Measurements from ENCODE around the gene NOC2L.

The NOC2L gene

DNA sequence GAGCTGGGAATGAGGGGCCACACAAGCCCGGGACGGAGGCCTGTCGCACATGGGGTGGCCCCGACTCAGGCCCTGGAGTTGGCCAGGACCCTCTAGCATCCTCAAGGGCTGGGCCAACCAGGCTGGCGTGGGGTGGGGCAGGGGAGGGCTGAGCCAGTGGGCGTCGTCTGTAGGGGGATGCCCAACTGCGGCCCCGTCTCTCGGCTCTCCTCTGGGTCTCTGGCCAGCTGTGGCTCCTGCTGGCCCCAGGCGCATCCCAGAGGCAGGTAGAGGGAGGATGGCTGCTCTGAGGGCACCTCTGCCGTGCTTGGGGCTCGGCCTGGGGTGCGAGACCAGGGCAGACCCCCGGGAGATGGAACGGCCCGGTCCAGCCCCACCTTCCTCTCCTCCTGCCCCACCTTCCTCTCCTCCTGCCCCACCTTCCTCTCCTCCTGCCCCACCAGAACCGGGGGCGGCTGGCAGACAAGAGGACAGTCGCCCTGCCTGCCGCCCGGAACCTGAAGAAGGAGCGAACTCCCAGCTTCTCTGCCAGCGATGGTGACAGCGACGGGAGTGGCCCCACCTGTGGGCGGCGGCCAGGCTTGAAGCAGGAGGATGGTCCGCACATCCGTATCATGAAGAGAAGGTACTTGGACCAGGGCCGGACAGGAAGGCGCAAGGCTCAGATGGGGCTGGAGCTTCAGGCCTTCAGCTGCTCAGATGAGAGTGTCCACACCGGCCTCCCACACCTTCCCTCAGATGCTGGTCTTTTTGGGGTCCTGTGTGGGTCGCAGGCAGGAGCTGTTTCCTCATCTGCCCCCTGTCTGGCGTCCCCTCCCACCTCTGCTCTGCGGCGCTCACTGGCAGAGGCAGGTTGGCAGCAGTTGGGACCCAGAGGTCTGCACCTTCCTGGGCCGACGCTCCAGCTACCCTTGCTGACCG is 29.1 kb downstream of the NOC2L start:
- no peak for DNase-seq (ENCODE audit: low read depth in 2 of 2)

DNA sequence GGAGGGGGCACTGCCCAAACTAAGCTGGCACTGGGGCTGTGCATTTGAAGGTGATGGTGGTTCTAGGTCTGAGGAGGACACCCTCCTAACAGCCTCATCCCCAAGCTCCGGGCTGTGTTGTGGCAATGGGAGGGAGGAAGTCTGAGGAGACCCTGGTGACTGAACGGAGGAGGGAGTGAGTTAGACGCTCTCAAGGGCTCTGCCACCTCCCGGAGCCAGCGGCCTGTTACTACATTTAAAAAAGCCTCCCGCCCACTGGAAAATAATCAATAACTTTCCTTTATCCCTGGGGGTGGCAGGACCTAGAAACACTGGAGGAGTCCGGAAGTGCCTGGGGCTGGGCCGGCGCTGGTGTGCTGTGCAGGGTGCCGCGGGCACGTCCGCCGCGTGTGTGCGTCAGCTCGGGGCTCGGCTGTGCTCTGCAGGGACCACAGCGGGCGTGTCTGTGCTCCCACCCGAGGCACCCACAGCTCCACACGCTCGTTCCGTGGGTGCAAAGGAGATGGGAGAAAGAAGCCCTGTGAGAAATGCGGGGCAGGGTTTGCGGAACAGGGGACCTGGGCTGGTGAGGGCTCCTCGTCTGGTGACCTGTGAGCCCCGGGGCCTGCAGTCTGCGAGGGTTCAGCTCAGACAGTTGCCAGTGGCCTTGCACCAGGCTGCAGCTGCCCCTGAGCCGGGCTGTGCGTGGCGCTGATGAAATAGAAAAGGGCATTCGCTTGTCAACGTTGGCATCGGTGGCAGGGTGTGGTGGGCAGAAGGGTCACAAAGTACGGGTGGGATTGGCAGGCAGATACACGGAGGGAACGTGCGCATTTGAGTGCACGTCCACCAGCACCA is 30.0 kb downstream of the NOC2L start:
- DNase-seq (ENCODE audit: low read depth in 2 of 2): no peak

DNA sequence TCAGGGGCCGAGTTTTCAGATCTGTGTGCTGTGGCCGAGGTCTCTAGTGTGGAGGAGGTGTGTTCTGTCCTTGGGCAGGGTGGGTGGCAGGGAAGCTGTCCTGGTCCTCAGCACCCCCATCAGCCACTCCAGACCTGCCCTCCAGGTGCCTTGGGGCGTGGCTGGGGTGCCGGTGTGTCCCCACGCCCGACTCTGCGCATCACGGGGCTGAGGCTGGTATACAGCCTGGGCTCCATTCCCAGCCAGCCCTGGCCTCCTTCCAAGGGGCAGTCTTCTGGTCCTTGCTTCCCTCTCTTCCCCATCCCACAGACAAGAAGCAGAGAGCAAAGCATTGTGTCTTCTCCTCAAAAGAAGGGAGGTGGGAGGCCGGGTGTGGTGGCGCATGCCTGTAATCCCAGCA is 31.3 kb downstream of the NOC2L start:
- DNase-seq (ENCODE audit: low read depth in 2 of 2): no peak

DNA sequence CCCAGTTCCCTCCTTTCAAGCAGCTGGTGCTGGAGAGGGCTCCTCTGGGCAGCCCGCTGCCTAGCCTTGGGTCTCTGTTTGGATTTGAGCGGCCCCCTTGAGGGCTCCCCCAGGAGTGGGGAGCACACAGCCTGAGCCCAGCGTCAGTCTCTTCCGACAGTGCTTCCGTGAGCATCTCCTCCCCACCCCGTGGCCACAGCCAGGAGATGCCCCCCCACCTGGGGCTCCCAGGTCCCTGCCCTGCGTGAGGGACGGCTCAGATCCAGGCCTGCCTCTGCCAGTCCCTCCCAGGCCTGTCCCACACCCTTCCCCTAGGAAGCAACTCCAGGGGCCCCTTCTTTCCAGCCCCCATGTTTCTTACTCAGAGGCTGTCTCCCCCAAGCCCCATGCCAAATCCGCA is 31.8 kb downstream of the NOC2L start:
- no peak for DNase-seq (ENCODE audit: low read depth in 2 of 2)

DNA sequence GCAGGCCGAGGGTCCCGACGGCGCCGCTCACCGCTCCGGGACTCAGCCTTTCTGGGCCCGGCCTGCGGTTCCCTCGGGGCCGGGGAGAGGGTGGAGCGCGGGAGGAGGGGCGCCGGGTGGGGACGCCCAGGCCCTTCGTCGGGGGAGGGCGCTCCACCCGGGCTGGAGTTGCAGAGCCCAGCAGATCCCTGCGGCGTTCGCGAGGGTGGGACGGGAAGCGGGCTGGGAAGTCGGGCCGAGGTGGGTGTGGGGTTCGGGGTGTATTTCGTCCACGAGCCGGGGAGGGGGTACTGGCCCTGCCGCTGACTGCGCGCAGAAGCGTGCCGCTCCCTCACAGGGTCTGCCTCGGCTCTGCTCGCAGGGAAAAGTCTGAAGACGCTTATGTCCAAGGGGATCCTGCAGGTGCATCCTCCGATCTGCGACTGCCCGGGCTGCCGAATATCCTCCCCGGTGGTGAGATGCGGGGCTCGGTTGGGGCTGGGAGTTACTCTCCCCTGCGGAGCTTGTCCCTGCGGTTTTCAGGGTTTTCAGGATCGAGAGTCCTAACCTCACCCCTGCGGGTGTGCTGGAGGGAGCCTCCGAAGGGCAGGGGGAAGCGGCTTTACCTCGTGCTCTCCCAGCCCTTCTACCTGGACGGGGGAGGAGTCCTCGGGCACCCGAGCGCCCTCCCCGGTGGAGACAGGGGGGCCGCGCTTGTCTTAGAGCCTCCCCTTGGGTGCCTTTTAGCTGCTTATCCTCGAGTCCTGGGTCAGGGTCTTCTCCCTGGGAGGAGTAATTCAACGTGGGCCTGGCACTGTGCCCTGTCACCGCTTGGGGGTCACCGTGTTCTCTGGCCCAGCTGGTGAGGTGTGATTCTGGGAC is 33.3 kb downstream of the NOC2L start:
- DNase-seq (ENCODE audit: low read depth in 2 of 2): no peak

DNA sequence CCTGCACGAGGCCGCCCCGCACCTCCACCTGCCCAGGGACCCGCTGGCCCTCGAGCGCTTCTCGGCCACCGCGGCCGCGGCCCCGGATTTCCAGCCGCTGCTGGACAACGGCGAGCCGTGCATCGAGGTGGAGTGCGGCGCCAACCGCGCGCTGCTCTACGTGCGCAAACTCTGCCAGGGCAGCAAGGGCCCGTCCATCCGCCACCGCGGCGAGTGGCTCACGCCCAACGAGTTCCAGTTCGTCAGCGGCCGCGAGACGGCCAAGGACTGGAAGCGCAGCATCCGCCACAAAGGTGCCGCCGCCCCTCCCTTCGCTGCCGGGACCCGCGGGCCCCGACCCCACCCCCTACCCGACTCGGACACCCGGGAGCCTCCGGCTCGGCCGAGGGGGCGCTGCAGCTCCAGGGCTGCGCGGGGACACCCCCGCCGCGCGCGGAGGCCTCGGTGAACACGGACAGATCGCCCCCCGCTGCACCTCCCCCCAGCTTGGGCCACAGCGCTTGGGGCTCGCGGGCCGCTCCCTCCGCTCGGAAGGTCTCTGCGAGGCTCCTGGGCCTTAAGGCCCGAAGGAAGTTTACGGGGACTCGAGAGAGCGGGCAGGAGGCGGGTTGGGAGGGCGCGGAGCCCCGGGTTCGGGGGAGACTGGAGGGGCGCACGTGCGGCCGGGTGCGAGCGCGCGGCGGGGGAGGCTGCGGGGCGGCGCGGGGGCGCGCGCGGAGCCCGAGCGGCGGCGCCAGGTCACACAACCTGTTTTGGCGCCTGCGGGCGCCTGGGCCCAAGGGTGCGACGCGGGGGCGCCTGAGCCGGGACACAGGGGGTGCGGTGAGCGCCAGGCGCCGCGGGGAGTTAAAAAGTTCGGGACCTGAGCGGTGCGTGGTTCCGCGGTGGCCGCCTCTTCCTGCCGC is 34.1 kb downstream of the NOC2L start:
- no peak for DNase-seq (ENCODE audit: low read depth in 2 of 2)

- no peak for DNase-seq (ENCODE audit: low read depth in 2 of 2)
Observed at GRCh38 chr1:923991-924655, 34.9 kb downstream of the NOC2L start.

DNA sequence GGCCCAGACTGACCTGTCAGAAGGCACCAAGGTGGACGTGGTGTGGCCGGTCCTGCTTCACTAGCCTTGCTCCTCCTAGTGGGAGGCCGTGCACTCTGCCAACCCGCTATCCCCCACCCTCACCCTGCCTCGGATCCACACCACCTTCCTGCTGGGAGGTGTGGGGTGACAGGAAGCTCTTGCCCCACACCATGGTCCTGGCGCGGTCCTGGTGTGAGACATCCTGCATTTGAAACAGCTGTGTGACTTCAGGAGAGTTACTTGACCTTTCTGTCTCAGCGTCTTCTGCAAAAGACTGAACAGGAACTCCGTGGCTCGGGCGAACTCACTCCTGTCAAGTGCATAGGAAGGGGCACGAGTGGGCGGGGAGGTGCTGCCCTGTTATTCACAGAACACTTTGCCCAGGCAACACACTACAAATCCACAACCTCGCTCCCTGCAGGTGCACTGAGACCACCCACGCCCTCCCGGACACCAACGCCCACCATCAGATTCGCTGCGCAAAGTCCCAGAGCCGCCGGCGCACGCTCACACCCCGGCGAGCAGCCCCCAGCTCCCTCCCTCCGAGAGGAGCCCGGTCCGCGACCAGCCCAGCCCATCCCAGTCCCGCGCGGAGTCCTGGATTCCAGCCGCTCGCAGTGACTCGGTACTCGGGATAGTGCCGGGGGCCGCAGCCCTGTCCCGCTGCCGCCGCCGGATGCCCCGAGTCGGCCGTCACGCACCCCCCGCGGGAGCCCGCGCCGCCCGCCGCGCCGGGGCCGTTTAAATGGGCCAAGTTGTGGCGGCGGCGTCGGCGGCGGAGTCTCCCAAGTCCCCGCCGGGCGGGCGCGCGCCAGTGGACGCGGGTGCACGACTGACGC is 35.7 kb downstream of the NOC2L start, which contains the start of gene SAMD11:
Gene SAMD11 (plus strand): TSS at position 793 of the 860 bp plus-strand sequence. CDS start 509 bp downstream, outside the sequence.
- DNase-seq (ENCODE audit: low read depth in 2 of 2): peak in 1 of 2 donors; percentile 46

DNA sequence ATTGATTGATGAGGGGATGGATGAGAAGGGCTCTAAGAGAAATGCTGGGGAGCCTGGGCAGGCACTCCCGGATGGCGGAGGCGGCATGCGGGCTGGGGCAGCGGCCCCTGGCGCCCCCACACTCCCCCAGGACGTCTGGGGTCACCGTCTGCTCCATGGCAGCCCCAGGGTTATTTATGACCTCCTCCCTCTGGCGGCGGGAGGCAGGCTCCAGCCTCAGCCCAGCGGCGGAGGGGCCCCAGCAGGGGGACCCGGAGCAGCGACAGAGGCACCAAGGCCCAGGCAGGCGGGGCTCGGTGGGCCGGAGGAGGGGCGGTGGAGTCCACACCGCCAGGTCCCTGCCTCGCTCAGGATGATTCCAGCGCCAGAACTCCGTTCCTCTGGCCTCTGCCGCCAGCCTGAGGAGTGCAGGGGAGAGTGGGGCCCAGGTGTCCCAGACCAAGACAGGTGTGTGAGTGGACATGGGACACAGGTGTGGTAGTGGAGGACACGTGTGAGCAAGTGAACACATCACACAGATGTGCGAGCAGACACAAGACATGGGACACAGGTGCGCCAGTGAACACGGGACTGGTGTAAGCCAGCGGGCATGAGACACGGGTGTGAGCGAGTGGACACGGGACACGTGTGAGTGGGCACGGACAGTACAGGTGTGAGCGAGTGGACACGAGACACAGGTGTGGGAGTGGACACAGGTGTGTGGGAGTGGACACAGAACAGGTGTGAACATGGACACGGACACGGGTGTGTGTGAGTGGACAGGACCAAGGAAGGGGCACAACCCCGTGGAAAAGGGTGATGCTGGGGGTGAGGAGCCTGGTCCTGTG is 37.8 kb downstream of the NOC2L start:
- DNase-seq (ENCODE audit: low read depth in 2 of 2): no peak

DNA sequence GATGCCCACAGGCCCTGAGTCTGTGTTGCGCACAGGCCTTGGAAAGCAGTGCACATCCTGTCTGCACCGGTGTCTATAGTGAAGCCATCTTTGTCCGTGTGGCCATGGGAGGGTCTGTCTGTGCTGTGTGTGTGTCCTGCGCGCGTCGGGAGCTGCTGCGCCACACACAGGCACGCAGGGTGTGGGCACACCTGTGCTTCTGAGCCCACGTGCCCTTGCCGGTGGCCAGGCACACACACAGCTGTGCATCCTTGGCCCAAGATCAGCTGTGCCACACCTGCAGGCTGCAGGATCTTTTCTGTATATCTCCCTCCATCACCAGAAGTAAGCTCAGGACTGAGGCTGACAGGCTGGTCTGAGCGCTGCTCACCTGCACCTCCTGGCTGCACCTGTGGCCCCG is 38.5 kb downstream of the NOC2L start:
- no peak for DNase-seq (ENCODE audit: low read depth in 2 of 2)

GRCh38 chr1:920010-920409 is 39.0 kb downstream of the NOC2L start:
- no peak for DNase-seq (ENCODE audit: low read depth in 2 of 2)

- DNase-seq (ENCODE audit: low read depth in 2 of 2): no peak
Observed at GRCh38 chr1:919271-919872, 39.7 kb downstream of the NOC2L start.

- no peak for DNase-seq (ENCODE audit: low read depth in 2 of 2)
Observed at GRCh38 chr1:918843-919242, 40.2 kb downstream of the NOC2L start.

DNA sequence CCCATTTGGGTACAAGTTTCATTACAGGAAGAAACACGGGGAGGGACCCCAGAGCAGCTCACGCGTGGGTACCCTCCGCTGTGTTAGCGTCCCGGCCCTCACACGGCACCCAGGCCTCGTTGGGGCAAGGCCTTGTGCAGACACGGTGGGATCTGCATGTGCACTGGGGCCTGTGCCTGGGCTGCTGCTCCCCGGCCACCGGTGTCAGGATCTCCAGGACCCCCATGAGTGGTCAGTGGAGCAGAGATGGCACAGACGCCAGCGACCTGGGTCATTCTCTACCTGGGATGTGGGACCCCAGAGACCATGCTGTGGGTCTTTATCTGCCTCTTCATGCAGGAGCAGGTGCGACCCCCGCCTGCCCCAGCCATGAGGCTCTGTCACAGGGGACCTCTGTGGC is 40.7 kb downstream of the NOC2L start:
- DNase-seq (ENCODE audit: low read depth in 2 of 2): no peak

DNA sequence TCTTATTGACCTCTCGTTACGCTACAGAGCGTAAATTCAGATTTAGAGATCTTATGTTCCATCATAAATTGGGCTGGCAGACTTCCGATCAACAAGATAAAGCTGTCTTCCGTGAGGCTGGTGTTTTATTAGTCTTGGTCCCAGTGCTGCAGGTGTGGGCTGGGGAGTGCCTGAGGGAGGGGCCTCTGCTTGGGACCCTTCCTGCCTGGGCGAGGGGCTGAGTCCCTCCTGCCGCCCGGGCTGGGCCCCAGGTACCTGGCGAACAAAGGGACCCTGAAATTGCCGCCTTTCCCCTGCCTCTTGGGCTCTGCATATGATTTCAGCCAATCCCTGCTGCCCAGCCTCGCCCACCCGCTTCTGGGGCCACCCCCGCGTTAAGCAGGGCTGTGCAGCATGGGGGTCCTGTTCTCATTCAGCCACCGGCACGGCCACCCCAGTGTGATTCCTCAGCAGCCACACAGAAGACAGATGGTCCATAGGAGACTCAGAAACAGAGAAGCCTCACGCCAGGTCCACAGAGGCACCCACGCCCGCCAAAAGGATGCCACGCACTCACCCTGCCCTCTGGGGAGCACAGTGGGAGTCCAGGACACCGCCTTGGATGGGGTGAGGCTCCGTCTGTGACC is 41.5 kb downstream of the NOC2L start:
- DNase-seq (ENCODE audit: low read depth in 2 of 2): no peak

DNA sequence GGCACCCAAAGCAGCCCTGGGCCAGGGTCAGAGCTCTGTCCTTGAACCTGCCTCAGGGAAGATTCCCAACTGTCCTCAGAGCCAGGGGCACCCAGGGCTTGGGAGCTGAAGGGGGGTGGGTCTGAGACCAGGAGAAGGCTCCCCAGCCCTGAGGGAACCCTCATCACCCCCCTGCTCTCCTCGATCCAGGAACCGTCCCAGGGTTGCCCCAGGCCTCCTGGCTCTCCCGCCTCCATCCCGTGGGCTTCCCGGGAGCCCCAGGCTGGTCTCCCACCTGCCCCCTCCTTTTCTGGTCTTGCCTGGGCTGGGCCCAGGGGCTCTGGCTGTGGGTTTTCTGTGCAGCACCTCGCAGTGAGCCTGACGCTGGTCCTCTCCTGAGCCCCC is 42.0 kb downstream of the NOC2L start:
- DNase-seq (ENCODE audit: low read depth in 2 of 2): no peak
